ENCODE data around the gene ZNF804B. TPM values are rescaled to one million over a fixed set of nuclear protein-coding genes. Genes with fewer than 3 reads are reported as not detected.

The ZNF804B gene
- total RNA-seq, 1 experiment from 2014 or later, result not detected

DNA sequence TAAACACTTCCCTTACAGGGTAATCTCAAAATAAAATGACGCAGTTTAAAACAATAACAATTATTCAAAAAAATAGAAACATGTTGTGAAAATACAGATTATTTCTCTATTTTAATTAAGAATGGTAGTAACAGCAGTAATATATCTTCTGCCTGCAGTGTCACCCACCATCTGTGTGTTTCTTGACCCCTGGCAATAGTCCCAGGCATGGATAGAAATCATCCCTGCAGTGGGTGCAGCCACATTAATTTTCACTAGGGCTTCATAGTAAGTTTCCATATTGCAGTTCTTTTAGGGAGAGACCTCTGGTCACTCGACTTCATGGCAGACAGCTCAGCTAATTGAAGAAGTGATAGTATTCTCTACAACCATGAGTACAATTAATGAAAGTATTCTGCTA lies 506.1 kb downstream of the ZNF804B start:
- H4K8ac ChIP-seq (replicated peaks; ENCODE audit: insufficient read length, low read depth, low read length), result no peak overlapping the region
- no peak overlapping the region for H2BK12ac ChIP-seq (ENCODE audit: insufficient read length, low read depth, low read length)
- no peak overlapping the region for H2AK5ac ChIP-seq (ENCODE audit: insufficient read length, low read length)
- no peak overlapping the region for H3K56ac ChIP-seq (ENCODE audit: insufficient read length, low read depth, low read length)
- H3K79me1 ChIP-seq (ENCODE audit: insufficient read depth, low read depth, low read length, poor library complexity, severe bottlenecking), result no peaks in the 10 kb centered on the region
- H3K79me2 ChIP-seq (ENCODE audit: insufficient read depth, low read length), result no peaks in the 10 kb centered on the region
- H2BK120ac ChIP-seq (ENCODE audit: low read depth, low read length, poor library complexity, severe bottlenecking), result no peak overlapping the region
- no peak overlapping the region for H3K9ac ChIP-seq (ENCODE audit: extremely low read depth, insufficient read length, low read length)
- no peak overlapping the region for H3K27ac ChIP-seq (ENCODE audit: insufficient read length, low read depth, low read length)
- H4K91ac ChIP-seq (ENCODE audit: insufficient read length, low read depth, low read length), result no peak overlapping the region
- Mint-ChIP-seq H3K36me3 (ENCODE audit: insufficient read depth in 1 of 3, low read depth in 3 of 3) (no peaks in the 10 kb centered on the region), H3K9me3 (no peaks in the 10 kb centered on the region; a peak in 1 of 5 replicates), H3K27ac (no peak overlapping the region), H3K4me3 (no peak overlapping the region), H3K4me1 (no peaks in the 10 kb centered on the region), H3K27me3 (ENCODE audit: low read depth) (0 out of 2 replicates have a peak, but pooled peaks cover 2% of the 10 kb centered on the region)
- no peak overlapping the region for H3K23ac ChIP-seq (ENCODE audit: insufficient read length, low read depth, low read length)
- H2BK15ac ChIP-seq (ENCODE audit: low read depth, low read length), result no peak overlapping the region
- H3K9me3 ChIP-seq (ENCODE audit: control insufficient read depth, low read depth, low read length), result no peaks in the 10 kb centered on the region
- no peak overlapping the region for H2BK20ac ChIP-seq (ENCODE audit: low read depth, low read length, poor library complexity, severe bottlenecking)
- H3K14ac ChIP-seq (ENCODE audit: insufficient read depth, low read length), result no peak overlapping the region
- WGBS (ENCODE audit: extremely low coverage, insufficient read length, low lambda C conversion rate), result no CpG with 5 or more reads among the region's 2 CpGs
- H3K4ac ChIP-seq (ENCODE audit: low read depth, low read length), result no peak overlapping the region
- H2AFZ ChIP-seq (ENCODE audit: low read length), result no peak overlapping the region
- H3K27me3 ChIP-seq (ENCODE audit: insufficient read depth, low read length), result no peaks in the 10 kb centered on the region
- H3T11ph ChIP-seq (ENCODE audit: low read length), result no peak overlapping the region
- H3K23me2 ChIP-seq (ENCODE audit: insufficient read length, low read depth, low read length, poor library complexity, severe bottlenecking), result no peaks in the 10 kb centered on the region
- no peak overlapping the region for H3K18ac ChIP-seq (ENCODE audit: insufficient read length, low read depth, low read length)
- no peaks in the 10 kb centered on the region for H4K20me1 ChIP-seq (ENCODE audit: control insufficient read depth, insufficient read depth, insufficient read length)
- TF ChIP-seq, protein P1, sequence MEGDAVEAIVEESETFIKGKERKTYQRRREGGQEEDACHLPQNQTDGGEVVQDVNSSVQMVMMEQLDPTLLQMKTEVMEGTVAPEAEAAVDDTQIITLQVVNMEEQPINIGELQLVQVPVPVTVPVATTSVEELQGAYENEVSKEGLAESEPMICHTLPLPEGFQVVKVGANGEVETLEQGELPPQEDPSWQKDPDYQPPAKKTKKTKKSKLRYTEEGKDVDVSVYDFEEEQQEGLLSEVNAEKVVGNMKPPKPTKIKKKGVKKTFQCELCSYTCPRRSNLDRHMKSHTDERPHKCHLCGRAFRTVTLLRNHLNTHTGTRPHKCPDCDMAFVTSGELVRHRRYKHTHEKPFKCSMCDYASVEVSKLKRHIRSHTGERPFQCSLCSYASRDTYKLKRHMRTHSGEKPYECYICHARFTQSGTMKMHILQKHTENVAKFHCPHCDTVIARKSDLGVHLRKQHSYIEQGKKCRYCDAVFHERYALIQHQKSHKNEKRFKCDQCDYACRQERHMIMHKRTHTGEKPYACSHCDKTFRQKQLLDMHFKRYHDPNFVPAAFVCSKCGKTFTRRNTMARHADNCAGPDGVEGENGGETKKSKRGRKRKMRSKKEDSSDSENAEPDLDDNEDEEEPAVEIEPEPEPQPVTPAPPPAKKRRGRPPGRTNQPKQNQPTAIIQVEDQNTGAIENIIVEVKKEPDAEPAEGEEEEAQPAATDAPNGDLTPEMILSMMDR (conservative IDR thresholded peaks at IDR 0.05), result no peak
- H2BK5ac ChIP-seq (ENCODE audit: insufficient read length, low read length), result no peak overlapping the region
- no peak for DNase-seq
- H3K4me1 ChIP-seq (ENCODE audit: insufficient read depth, low read length), result no peaks in the 10 kb centered on the region
- no peak overlapping the region for H3K4me2 ChIP-seq (ENCODE audit: insufficient read depth, insufficient read length, low read length)
- no peak overlapping the region for H4K5ac ChIP-seq (ENCODE audit: insufficient read length, low read depth, low read length)

Data from H9 (cell line).